Measurements from ENCODE around the gene BORCS6.
A peak's percentile ranks its signal among the peaks of the same experiment; 100 is the strongest.
"Not testable (repeated sequence)": the region's sequence is repeated elsewhere in the genome, so short reads cannot be mapped to it uniquely, and the experiment has no call there.

The BORCS6 gene

DNA sequence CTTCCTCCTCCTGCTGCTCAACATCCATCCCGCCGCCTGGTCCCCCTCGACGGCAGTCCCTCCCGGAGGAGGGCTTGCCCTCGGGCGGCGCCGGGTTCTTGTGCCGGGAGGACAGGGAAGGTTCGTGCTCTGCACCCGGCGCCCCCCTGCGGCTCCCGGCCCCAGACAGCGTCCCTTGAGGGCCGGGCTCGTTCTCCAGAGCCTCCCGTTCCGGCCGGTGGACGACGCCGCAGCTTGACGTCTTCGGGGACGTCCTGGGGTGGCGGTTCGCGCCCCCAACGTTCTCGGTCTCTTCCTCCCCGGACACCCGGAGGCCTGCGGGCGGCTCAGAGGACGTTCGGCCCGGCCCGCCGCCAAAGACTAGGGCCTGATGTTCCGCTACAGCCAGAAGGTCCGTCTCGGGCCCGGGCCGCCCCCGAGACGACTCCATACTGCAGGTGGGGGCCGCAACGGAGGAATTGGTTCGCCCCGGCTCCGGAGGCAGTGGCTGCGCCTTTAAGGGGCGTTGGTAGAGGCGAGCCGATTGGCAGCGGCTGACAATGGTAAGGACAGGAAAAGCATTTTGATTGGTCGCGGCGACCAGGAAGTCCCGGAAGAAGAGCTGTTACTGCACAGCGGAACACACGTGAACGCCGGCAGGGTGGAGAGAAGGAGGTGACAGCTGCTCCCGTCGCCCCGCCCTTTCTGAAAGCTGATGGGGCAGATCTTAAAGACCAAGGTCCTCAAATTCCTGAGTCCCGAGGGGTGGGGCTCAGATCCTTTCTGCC lies at the start of gene BORCS6:
Gene BORCS6 (minus strand): TSS at position 470 of the 767 bp plus-strand sequence. CDS start 40 bp downstream, at position 430.
- DNase-seq (ENCODE audit: low spot score): peak; percentile 95

DNA sequence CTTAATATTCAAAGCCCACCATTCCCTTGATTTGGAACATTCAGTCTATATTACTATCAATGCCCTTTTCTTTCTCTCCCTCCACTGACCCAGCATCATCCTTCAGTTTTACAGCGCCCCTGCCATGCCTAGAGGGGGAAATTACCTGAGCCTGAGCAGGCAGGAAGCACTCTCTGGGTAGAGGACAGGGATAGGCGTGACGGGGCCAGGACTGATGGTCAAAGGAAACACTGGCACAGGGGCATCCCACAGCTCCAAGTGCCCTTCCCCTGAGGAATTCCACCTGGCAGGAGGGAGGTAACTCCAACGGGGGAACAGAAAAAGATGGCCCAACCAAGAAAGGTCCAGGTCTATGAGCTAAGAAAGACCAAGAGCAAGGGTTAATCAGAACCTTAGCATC lies 47.9 kb upstream of the BORCS6 start:
- DNase-seq (ENCODE audit: low spot score): no peak

GRCh38 chr17:8237175-8237574 lies 47.2 kb upstream of the BORCS6 start:
- no peak for DNase-seq (ENCODE audit: low spot score)

DNA sequence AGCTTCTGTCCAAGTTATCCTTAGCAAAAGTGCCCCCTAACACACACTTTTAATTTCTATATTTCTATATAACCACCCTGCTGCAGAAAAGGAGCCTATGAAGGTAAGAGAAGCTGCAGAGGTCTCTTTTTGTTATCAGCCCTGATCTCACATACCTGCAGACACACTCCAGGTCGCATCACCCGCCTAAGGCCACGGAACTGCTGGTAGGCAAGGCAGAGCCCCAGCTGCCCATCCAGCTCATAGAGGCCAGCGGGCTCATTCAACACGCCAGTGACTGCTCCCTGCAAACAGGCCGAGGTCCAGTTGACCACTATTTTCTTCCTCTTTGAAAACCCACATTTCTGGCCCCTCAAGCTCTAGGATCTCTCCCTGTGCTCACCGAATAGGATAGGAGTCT lies 45.7 kb upstream of the BORCS6 start:
- DNase-seq (ENCODE audit: low spot score): no peak

GRCh38 chr17:8234361-8235270 lies 44.6 kb upstream of the BORCS6 start:
- DNase-seq (ENCODE audit: low spot score): no peak

GRCh38 chr17:8231701-8232100 lies 41.7 kb upstream of the BORCS6 start:
- no peak for DNase-seq (ENCODE audit: low spot score)

GRCh38 chr17:8227238-8227581 lies 37.2 kb upstream of the BORCS6 start:
- peak; percentile 3 for DNase-seq (ENCODE audit: low spot score)

DNA sequence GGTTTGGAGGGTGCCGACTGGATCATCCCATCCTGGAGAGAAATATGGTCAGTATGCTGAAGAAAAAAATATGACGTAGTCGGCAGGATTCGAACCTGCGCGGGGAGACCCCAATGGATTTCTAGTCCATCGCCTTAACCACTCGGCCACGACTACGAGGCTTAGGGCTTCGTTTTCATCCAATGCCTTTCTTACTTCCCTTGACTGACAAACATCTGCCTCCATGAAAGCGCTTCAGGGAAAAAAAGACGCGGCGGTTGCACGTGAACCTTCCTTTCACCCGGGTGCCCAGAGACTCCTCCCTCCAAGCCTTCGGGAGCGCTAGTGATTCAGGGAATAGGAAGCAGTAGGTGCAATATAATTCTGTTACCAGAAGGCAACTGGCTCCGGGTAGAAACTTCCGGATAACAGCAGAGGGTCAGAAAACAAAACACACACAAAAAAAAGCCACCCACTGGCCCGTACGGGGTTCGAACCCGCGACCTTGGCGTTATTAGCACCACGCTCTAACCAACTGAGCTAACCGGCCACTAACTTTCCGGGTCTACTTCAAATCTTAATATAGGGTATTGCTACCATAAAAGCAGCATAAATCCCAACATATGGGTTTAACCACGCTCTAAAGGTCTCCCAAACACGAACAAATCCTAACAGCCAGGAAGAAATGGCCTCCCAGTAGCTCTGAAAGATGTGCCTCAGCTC lies 36.7 kb upstream of the BORCS6 start:
- peak; percentile 75 for DNase-seq (ENCODE audit: low spot score)

GRCh38 chr17:8225813-8226535 lies 36.0 kb upstream of the BORCS6 start:
- DNase-seq (ENCODE audit: low spot score): peak; percentile 39

- no peak for DNase-seq (ENCODE audit: low spot score)
Measured at GRCh38 chr17:8224891-8225812, 35.2 kb upstream of the BORCS6 start.

- DNase-seq (ENCODE audit: low spot score): peak; percentile 3
Measured at GRCh38 chr17:8223356-8224126, 33.6 kb upstream of the BORCS6 start.

DNA sequence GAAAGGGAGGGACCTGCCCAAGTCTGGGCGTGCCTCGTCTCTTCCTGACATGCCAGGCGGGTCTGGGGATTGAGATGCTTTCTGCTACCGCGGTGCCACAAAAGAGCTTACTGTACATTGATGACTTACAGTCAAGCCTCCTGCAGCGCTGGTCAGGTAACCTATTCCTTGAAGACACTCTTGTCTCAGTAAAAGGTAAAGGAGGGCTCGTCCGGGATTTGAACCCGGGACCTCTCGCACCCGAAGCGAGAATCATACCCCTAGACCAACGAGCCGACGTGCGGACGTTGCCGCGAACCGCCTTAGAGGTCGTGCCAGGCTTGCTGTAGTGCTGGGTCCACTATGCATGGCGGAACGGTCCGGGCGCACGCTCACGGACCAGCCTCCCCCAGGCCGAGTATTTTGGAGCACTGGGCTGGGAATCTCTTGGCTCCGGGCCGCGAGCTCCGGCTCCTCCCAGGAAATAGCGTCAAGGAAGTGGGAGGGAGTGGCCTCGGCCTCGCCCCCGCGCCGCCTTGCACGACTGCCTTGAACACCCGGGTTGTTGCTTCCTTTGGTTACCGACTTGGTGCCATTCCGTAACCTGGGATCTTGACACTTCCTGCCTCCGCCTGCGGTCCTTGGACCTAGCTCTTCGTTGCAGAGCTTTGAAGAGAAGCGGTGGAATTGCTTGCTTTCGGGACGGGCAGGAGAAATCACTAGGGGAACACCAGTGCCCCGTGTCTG lies 32.8 kb upstream of the BORCS6 start:
- DNase-seq (ENCODE audit: low spot score): peak; percentile 83

DNA sequence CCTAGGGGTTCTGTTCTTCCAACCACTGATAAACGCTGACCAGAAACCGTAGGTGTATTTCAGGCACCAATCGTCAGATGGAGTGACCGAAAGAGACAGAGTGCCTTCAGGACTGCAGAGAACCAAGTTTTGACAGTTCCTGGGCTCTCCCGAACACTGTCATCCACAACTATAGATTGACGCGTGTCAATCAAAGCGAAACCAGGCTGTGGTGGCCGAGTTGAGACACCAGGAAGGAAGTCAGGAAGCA lies 32.3 kb upstream of the BORCS6 start:
- no peak for DNase-seq (ENCODE audit: low spot score)

DNA sequence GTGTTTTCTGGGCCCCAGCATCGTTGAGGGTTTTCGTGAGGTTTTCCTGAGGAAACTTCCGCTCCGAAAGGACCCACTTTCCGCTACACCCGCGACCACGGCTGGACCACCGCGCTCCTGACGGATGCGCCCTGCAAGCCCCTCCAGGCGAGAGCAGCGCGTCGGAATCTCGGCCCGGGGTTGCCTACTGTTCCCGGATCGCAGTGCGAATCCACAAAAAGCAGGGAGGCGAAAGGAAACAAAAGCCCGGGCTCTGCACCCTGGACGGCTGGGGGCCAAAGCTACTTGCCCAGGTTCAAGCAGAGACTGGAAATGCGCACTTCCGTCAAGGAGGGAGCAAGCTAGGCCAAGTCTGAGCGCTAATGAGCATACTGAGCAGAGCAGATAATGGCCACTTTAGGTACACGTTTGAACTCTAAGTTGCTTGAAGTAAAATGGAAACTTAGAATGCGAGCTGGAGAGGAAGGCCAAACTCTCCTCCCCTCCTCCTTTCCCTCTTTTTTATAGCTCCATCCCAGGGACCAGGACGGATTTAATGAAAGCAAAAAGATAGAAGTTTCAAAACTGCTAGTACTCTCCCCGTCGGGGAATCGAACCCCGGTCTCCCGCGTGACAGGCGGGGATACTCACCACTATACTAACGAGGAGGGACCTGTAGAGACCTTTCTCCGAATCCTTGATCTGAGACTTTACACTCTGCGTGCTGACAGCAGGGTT lies 31.8 kb upstream of the BORCS6 start:
- DNase-seq (ENCODE audit: low spot score): peak; percentile 74

- DNase-seq (ENCODE audit: low spot score): peak; percentile 74
Measured at GRCh38 chr17:8220783-8221662, 31.0 kb upstream of the BORCS6 start.

GRCh38 chr17:8214000-8214399 lies 24.0 kb upstream of the BORCS6 start:
- not testable (repeated sequence) for DNase-seq (ENCODE audit: low spot score)

- DNase-seq (ENCODE audit: low spot score): no peak
Measured at GRCh38 chr17:8212312-8213180, 22.6 kb upstream of the BORCS6 start.

Measured in AG08395 (cell line).